ENCODE measurements around the gene TWNK. TPM values are rescaled to one million over a fixed set of nuclear protein-coding genes. Genes with fewer than 3 reads are reported as not detected.
A peak's percentile ranks its signal among the peaks of the same experiment; 100 is the strongest.

The TWNK gene
- total and polyA plus RNA-seq, 9 of the 15 experiments (the other 6 are each of a cell fraction or from before 2014, with no cell fraction given), result 11.6 to 34.7 (median 17.4) TPM

DNA sequence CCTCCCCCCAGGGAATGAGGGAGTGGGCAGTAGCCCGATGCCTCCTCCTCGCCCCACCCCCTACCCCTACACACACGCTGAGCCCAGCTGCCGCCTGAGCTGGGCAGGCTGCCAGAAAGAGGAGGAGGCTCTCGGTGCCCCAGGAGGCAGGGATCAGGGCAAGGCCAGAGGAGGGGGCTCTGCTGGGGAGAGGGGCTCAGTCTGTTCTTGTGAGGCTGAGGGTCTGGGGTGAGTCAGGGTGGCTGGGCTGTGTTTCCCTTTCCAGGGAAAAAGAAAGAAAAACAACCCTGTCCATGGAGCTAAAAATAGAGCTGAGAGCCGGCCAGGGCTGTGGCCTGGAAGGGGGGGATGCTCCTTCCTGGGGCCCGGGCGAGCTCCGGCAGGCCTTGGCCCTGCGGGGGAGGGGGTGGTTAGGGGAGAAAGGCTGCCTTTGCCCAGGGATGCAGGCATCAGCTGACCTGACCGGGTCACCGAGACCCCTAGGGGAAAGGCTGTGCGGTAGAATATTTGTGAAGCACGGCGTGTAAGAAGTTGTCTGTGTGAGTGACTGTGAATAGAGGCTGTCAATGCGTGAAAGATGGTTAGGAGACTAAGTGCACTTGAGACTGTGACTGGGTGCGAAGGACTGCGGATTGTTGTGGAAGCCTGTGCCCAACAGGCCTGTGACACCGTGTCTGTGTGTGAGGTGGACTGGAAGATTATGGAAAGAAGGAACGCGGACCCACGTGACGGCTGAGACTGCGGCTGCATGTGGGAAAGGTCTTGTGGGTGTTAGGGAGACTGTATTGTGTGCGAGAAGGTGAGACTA is 11.0 kb downstream of the TWNK start (continued):
- TF ChIP-seq, protein P1, sequence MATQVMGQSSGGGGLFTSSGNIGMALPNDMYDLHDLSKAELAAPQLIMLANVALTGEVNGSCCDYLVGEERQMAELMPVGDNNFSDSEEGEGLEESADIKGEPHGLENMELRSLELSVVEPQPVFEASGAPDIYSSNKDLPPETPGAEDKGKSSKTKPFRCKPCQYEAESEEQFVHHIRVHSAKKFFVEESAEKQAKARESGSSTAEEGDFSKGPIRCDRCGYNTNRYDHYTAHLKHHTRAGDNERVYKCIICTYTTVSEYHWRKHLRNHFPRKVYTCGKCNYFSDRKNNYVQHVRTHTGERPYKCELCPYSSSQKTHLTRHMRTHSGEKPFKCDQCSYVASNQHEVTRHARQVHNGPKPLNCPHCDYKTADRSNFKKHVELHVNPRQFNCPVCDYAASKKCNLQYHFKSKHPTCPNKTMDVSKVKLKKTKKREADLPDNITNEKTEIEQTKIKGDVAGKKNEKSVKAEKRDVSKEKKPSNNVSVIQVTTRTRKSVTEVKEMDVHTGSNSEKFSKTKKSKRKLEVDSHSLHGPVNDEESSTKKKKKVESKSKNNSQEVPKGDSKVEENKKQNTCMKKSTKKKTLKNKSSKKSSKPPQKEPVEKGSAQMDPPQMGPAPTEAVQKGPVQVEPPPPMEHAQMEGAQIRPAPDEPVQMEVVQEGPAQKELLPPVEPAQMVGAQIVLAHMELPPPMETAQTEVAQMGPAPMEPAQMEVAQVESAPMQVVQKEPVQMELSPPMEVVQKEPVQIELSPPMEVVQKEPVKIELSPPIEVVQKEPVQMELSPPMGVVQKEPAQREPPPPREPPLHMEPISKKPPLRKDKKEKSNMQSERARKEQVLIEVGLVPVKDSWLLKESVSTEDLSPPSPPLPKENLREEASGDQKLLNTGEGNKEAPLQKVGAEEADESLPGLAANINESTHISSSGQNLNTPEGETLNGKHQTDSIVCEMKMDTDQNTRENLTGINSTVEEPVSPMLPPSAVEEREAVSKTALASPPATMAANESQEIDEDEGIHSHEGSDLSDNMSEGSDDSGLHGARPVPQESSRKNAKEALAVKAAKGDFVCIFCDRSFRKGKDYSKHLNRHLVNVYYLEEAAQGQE (IDR thresholded peaks at IDR 0.05; ENCODE audit: borderline replicate concordance), result no peak
- TF ChIP-seq, protein P1 (CRISPR knock-in tag; IDR thresholded peaks at IDR 0.05; ENCODE audit: low read depth), result no peak
- TF ChIP-seq STAT5B (CRISPR knock-in tag; IDR thresholded peaks at IDR 0.05) (no peak), ZNF395 (CRISPR knock-in tag; IDR thresholded peaks at IDR 0.05) (no peak), NRF1 (conservative IDR thresholded peaks at IDR 0.05 in 1 of 2, IDR thresholded peaks at IDR 0.05 in 1 of 2) (no peak), CCNT2 (IDR thresholded peaks at IDR 0.05; ENCODE audit: borderline replicate concordance, extremely low read depth, insufficient read length, low read depth, low read length) (no peak), NR0B1 (IDR thresholded peaks at IDR 0.05; ENCODE audit: partially characterized antibody) (no peak), HNRNPL (IDR thresholded peaks at IDR 0.05; ENCODE audit: low read depth, low read length) (no peak), TEAD2 (tag; IDR thresholded peaks at IDR 0.05) (no peak), NFE2 (IDR thresholded peaks at IDR 0.05; ENCODE audit: low read depth) (no peak), ZC3H8 (IDR thresholded peaks at IDR 0.05) (no peak), POLR2H (tag; IDR thresholded peaks at IDR 0.05; ENCODE audit: low read depth) (no peak), ZNF644 (tag; IDR thresholded peaks at IDR 0.05; ENCODE audit: low read depth) (no peak), PHTF2 (CRISPR knock-in tag; IDR thresholded peaks at IDR 0.05) (no peak), DPF2 (IDR thresholded peaks at IDR 0.05) (peak; percentile 19; the same call in 1 of the 2 replicates)
- TF ChIP-seq, protein P2, sequence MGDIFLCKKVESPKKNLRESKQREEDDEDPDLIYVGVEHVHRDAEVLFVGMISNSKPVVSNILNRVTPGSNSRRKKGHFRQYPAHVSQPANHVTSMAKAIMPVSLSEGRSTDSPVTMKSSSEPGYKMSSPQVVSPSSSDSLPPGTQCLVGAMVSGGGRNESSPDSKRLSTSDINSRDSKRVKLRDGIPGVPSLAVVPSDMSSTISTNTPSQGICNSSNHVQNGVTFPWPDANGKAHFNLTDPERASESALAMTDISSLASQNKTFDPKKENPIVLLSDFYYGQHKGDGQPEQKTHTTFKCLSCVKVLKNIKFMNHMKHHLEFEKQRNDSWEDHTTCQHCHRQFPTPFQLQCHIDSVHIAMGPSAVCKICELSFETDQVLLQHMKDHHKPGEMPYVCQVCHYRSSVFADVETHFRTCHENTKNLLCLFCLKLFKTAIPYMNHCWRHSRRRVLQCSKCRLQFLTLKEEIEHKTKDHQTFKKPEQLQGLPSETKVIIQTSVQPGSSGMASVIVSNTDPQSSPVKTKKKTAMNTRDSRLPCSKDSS (IDR thresholded peaks at IDR 0.05; ENCODE audit: low read depth, partially characterized antibody), result no peak

Measured in K562 (cell line).